WTC11 (cell line): ENCODE results near the gene NET1. TPM values are rescaled to one million over a fixed set of nuclear protein-coding genes. Genes with fewer than 3 reads are reported as not detected.

Experiments used
- ATAC-seq: fragments of 200-7000 bp; cut with Tn5 transposase; 2 replicates; pipeline ENCODE4 v1.10.0; 2021; ENCODE audit warnings: mild to moderate bottlenecking, moderate library complexity
- CTCF ChIA-PET: fragments of 300-600 bp; sonication (Branson Sonifier 250); formaldehyde crosslinking; loops from one replicate; lab custom pipeline; 2021; ENCODE audit warnings: antibody characterized with exemption; lab: Charles Lee
- POLR2A ChIA-PET: fragments of 350-600 bp; sonication (Branson Sonifier 250); formaldehyde crosslinking; loops from one replicate; lab custom pipeline; 2021; ENCODE audit warnings: antibody characterized with exemption; lab: Charles Lee
- DNase-seq: peaks from one replicate; pipeline ENCODE4 v3.0.0; 2021; ENCODE audit warnings: low spot score
- H3K27ac Mint-ChIP-seq: 2 replicates; pipeline ENCODE4 v1.8.0; 2021; ENCODE audit warnings: mixed read lengths
- H3K27me3 Mint-ChIP-seq: 2 replicates; pipeline ENCODE4 v1.8.0; 2021; ENCODE audit warnings: low read depth, mild to moderate bottlenecking, moderate library complexity, mixed read lengths
- H3K36me3 Mint-ChIP-seq: 2 replicates; pipeline ENCODE4 v1.8.0; 2021; ENCODE audit warnings: mixed read lengths
- H3K4me1 Mint-ChIP-seq: 2 replicates; pipeline ENCODE4 v1.8.0; 2022; ENCODE audit warnings: mixed read lengths
- H3K4me3 Mint-ChIP-seq: 2 replicates; pipeline ENCODE4 v1.8.0; 2021; ENCODE audit warnings: mild to moderate bottlenecking, moderate library complexity, mixed read lengths
- H3K9me3 Mint-ChIP-seq: 2 replicates; pipeline ENCODE4 v1.8.0; 2021; ENCODE audit warnings: mixed read lengths
- ATF6 ChIP-seq: sonication (generic); formaldehyde crosslinking; IDR thresholded peaks from 2 replicates; pipeline ENCODE4 v1.8.1; 2023; ENCODE audit warnings: mild to moderate bottlenecking, missing genetic modification reagents
- GTF2I ChIP-seq: fragments of 250-450 bp; sonication (Bioruptor Pico); conservative IDR thresholded peaks from 2 replicates; pipeline ENCODE4 v1.4.0; 2021; ENCODE audit warnings: mild to moderate bottlenecking
- RORB ChIP-seq: fragments of 250-450 bp; sonication (Bioruptor Pico); IDR thresholded peaks from 2 replicates; pipeline ENCODE4 v1.9.0; 2021; ENCODE audit warnings: mild to moderate bottlenecking
- SMAD3 ChIP-seq: sonication (generic); formaldehyde crosslinking; IDR thresholded peaks from 2 replicates; pipeline ENCODE4 v1.8.0; 2022; ENCODE audit warnings: missing genetic modification reagents, mild to moderate bottlenecking, borderline replicate concordance
- SP1 ChIP-seq: sonication (generic); formaldehyde crosslinking; conservative IDR thresholded peaks from 2 replicates; pipeline ENCODE4 v1.8.1; 2022; ENCODE audit warnings: missing genetic modification reagents
- TP53 ChIP-seq: sonication (generic); formaldehyde crosslinking; IDR thresholded peaks from 2 replicates; pipeline ENCODE4 v1.8.1; 2023; ENCODE audit warnings: mild to moderate bottlenecking, missing genetic modification reagents
- ZNF121 ChIP-seq: sonication (generic); formaldehyde crosslinking; IDR thresholded peaks from 2 replicates; pipeline ENCODE4 v1.8.0; 2023; ENCODE audit warnings: missing genetic modification reagents
- ZNF138 ChIP-seq: sonication (generic); formaldehyde crosslinking; conservative IDR thresholded peaks from 2 replicates; pipeline ENCODE4 v1.8.1; 2022; ENCODE audit warnings: mild to moderate bottlenecking, moderate library complexity, missing genetic modification reagents
- ZNF219 ChIP-seq: sonication (generic); formaldehyde crosslinking; IDR thresholded peaks from 2 replicates; pipeline ENCODE4 v1.8.0; 2023; ENCODE audit warnings: missing genetic modification reagents, mild to moderate bottlenecking, borderline replicate concordance
- ZNF232 ChIP-seq: sonication (generic); formaldehyde crosslinking; IDR thresholded peaks from 2 replicates; pipeline ENCODE4 v1.8.0; 2022; ENCODE audit warnings: mild to moderate bottlenecking, missing genetic modification reagents
- ZNF263 ChIP-seq: sonication (generic); formaldehyde crosslinking; IDR thresholded peaks from 2 replicates; pipeline ENCODE4 v1.8.1; 2022; ENCODE audit warnings: low read depth, mild to moderate bottlenecking, moderate library complexity, missing genetic modification reagents
- ZNF317 ChIP-seq: sonication (generic); formaldehyde crosslinking; IDR thresholded peaks from 2 replicates; pipeline ENCODE4 v1.8.1; 2023; ENCODE audit warnings: low read depth, mild to moderate bottlenecking, moderate library complexity, missing genetic modification reagents, borderline replicate concordance
- ZNF416 ChIP-seq: fragments of 250-450 bp; sonication (Bioruptor Pico); IDR thresholded peaks from 2 replicates; pipeline ENCODE4 v1.9.0; 2021; ENCODE audit warnings: mild to moderate bottlenecking, inconsistent platforms
- ZNF425 ChIP-seq: fragments of 250-450 bp; sonication (Bioruptor Pico); conservative IDR thresholded peaks from 2 replicates; pipeline ENCODE4 v1.9.0; 2021; ENCODE audit warnings: mild to moderate bottlenecking
- total RNA-seq: library from RNA; stranded (reverse); gene quantifications from 3 replicates; pipeline ENCODE4 v1.2.3, GENCODE V29; 2021
- TF ChIP-seq, protein P1 (sequence below): sonication (generic); formaldehyde crosslinking; IDR thresholded peaks from 2 replicates; pipeline ENCODE4 v1.8.0; 2023; ENCODE audit warnings: missing genetic modification reagents, mild to moderate bottlenecking, borderline replicate concordance
- TF ChIP-seq, protein P2 (sequence below): sonication (generic); formaldehyde crosslinking; IDR thresholded peaks from 2 replicates; pipeline ENCODE4 v1.8.1; 2022; ENCODE audit warnings: low read depth, missing genetic modification reagents, borderline replicate concordance
- TF ChIP-seq, protein P3 (sequence below): fragments of 250-450 bp; sonication (Bioruptor Pico); IDR thresholded peaks from 2 replicates; pipeline ENCODE4 v1.8.0; 2021; ENCODE audit warnings: mild to moderate bottlenecking
- TF ChIP-seq, protein P4 (sequence below): fragments of 200-600 bp; IDR thresholded peaks from 2 replicates; pipeline ENCODE4 v1.8.0; 2022; ENCODE audit warnings: antibody characterized with exemption
- TF ChIP-seq, protein P5 (sequence below): fragments of 250-450 bp; sonication (Bioruptor Pico); IDR thresholded peaks from 2 replicates; pipeline ENCODE4 v1.9.0; 2021; ENCODE audit warnings: moderate library complexity, mild to moderate bottlenecking, inconsistent platforms, borderline replicate concordance

NET1 gene
- total RNA-seq, 1 experiment from 2014 or later, result 85.4 TPM

DNA sequence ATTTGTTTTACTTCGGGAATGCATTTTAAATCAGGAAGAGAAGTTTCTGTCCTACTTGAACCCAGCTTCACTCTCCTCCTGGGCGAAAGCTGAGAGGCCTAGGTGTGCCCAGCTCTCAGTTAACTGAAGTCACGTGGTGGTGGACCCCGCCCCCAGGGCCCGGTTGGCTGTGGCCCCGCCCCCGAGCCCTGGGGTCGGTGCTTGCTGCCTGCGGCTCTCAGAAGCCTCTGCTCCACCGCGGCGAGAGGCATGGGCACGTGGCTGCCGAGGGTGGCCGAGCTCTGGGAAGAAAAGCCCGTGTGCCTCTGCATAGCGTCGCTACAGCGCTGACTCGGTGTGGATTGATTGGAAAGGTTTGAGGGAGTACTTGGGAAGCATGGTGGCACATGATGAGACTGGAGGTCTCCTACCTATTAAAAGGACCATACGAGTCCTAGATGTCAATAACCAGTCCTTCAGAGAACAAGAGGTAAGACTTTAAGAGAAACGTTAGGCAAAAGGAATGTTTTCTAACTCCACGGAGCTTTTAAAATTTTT is 34.1 kb downstream of the NET1 start (continued):
- TF ChIP-seq, protein P1, sequence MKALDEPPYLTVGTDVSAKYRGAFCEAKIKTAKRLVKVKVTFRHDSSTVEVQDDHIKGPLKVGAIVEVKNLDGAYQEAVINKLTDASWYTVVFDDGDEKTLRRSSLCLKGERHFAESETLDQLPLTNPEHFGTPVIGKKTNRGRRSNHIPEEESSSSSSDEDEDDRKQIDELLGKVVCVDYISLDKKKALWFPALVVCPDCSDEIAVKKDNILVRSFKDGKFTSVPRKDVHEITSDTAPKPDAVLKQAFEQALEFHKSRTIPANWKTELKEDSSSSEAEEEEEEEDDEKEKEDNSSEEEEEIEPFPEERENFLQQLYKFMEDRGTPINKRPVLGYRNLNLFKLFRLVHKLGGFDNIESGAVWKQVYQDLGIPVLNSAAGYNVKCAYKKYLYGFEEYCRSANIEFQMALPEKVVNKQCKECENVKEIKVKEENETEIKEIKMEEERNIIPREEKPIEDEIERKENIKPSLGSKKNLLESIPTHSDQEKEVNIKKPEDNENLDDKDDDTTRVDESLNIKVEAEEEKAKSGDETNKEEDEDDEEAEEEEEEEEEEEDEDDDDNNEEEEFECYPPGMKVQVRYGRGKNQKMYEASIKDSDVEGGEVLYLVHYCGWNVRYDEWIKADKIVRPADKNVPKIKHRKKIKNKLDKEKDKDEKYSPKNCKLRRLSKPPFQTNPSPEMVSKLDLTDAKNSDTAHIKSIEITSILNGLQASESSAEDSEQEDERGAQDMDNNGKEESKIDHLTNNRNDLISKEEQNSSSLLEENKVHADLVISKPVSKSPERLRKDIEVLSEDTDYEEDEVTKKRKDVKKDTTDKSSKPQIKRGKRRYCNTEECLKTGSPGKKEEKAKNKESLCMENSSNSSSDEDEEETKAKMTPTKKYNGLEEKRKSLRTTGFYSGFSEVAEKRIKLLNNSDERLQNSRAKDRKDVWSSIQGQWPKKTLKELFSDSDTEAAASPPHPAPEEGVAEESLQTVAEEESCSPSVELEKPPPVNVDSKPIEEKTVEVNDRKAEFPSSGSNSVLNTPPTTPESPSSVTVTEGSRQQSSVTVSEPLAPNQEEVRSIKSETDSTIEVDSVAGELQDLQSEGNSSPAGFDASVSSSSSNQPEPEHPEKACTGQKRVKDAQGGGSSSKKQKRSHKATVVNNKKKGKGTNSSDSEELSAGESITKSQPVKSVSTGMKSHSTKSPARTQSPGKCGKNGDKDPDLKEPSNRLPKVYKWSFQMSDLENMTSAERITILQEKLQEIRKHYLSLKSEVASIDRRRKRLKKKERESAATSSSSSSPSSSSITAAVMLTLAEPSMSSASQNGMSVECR (CRISPR knock-in tag), result peak; percentile 54; the same call in 1 of the 2 replicates
- TF ChIP-seq, protein P2, sequence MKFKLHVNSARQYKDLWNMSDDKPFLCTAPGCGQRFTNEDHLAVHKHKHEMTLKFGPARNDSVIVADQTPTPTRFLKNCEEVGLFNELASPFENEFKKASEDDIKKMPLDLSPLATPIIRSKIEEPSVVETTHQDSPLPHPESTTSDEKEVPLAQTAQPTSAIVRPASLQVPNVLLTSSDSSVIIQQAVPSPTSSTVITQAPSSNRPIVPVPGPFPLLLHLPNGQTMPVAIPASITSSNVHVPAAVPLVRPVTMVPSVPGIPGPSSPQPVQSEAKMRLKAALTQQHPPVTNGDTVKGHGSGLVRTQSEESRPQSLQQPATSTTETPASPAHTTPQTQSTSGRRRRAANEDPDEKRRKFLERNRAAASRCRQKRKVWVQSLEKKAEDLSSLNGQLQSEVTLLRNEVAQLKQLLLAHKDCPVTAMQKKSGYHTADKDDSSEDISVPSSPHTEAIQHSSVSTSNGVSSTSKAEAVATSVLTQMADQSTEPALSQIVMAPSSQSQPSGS (CRISPR knock-in tag), result no peak

DNA sequence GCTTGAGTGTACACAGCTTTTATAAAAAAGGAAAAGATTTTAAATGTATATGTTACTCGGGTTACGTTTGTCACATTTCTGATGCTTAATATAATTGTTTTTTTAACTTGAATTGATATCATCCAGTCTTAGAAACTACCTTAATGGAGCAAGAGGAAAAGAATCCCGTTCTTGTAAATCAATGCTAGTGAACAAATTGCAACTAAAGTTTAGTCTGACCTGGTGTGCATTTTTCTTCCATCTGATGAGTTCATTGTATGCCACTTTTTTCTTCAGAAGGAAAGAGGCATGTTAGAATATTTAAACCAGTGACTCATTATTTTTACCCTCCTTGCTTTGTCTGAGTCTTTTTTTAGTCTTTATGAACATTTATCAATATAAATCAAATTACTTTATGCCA is 34.7 kb downstream of the NET1 start:
- POLR2A ChIA-PET, result interaction anchor here (1.1 to 1.2 kb wide), 3 partner anchors 9 to 176 kb away, joined by 3 to 8 read pairs (median 6); no protein-coding TSS in a partner anchor
- DNase-seq, result no peak
- Mint-ChIP-seq H3K36me3 (peaks cover 6% of the 10 kb centered on the region), H3K4me3 (peak overlapping the region; percentile 82), H3K27ac (no peak overlapping the region), H3K9me3 (no peaks in the 10 kb centered on the region), H3K4me1 (peaks cover 36% of the 10 kb centered on the region), H3K27me3 (no peaks in the 10 kb centered on the region)
- ATAC-seq, result no peak
- CTCF ChIA-PET, result interaction anchor here (1.0 to 3.0 kb wide), 7 partner anchors 9 to 183 kb away, joined by 3 to 30 read pairs (median 7); no protein-coding TSS in a partner anchor
- TF ChIP-seq SP1 (CRISPR knock-in tag), result no peak
- TF ChIP-seq ZNF416, result no peak
- TF ChIP-seq, protein P3, sequence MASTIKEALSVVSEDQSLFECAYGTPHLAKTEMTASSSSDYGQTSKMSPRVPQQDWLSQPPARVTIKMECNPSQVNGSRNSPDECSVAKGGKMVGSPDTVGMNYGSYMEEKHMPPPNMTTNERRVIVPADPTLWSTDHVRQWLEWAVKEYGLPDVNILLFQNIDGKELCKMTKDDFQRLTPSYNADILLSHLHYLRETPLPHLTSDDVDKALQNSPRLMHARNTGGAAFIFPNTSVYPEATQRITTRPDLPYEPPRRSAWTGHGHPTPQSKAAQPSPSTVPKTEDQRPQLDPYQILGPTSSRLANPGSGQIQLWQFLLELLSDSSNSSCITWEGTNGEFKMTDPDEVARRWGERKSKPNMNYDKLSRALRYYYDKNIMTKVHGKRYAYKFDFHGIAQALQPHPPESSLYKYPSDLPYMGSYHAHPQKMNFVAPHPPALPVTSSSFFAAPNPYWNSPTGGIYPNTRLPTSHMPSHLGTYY (CRISPR knock-in tag), result no peak
- no peak for TF ChIP-seq RORB (CRISPR knock-in tag)
- TF ChIP-seq SMAD3, result no peak
- no peak for TF ChIP-seq ZNF138
- no peak for TF ChIP-seq ZNF317 (CRISPR knock-in tag)

- H3K36me3 Mint-ChIP-seq, result peaks cover 12% of the 10 kb centered on the region
- no peaks in the 10 kb centered on the region for H3K27me3 Mint-ChIP-seq
- DNase-seq (no peak), ATAC-seq (no peak)
- peaks cover 36% of the 10 kb centered on the region for H3K4me1 Mint-ChIP-seq
- H3K27ac Mint-ChIP-seq, result no peak overlapping the region
- no peaks in the 10 kb centered on the region for H3K9me3 Mint-ChIP-seq
- H3K4me3 Mint-ChIP-seq, result peak overlapping the region; percentile 82
- POLR2A ChIA-PET, result no interaction called here
- CTCF ChIA-PET, result interaction anchor here (0.9 to 3.0 kb wide), 6 partner anchors 9 to 182 kb away, joined by 3 to 30 read pairs (median 6); no protein-coding TSS in a partner anchor
- no peak for TF ChIP-seq ZNF219 (CRISPR knock-in tag)
- TF ChIP-seq ZNF121, result no peak
- no peak for TF ChIP-seq ZNF425 (CRISPR knock-in tag)
- no peak for TF ChIP-seq TP53 (CRISPR knock-in tag)
- no peak for TF ChIP-seq GTF2I (CRISPR knock-in tag)
- TF ChIP-seq, protein P4, sequence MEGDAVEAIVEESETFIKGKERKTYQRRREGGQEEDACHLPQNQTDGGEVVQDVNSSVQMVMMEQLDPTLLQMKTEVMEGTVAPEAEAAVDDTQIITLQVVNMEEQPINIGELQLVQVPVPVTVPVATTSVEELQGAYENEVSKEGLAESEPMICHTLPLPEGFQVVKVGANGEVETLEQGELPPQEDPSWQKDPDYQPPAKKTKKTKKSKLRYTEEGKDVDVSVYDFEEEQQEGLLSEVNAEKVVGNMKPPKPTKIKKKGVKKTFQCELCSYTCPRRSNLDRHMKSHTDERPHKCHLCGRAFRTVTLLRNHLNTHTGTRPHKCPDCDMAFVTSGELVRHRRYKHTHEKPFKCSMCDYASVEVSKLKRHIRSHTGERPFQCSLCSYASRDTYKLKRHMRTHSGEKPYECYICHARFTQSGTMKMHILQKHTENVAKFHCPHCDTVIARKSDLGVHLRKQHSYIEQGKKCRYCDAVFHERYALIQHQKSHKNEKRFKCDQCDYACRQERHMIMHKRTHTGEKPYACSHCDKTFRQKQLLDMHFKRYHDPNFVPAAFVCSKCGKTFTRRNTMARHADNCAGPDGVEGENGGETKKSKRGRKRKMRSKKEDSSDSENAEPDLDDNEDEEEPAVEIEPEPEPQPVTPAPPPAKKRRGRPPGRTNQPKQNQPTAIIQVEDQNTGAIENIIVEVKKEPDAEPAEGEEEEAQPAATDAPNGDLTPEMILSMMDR, result no peak
- TF ChIP-seq, protein P5, sequence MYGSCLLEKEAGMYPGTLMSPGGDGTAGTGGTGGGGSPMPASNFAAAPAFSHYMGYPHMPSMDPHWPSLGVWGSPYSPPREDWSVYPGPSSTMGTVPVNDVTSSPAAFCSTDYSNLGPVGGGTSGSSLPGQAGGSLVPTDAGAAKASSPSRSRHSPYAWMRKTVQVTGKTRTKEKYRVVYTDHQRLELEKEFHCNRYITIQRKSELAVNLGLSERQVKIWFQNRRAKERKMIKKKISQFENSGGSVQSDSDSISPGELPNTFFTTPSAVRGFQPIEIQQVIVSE (CRISPR knock-in tag), result no peak
- TF ChIP-seq ZNF232 (CRISPR knock-in tag), result no peak
- no peak for TF ChIP-seq ATF6 (CRISPR knock-in tag)
- no peak for TF ChIP-seq ZNF263 (CRISPR knock-in tag)
- no peak for TF ChIP-seq ZNF138
These were observed 35.3 kb downstream of the NET1 start for GRCh38 chr10:5447611-5448071.
